GM19023 (cell line): ENCODE data around the gene PRKRIP1.
"Not testable (repeated sequence)": the region's sequence is repeated elsewhere in the genome, so short reads cannot be mapped to it uniquely, and the experiment has no call there.

Experiments
- ATAC-seq: cut with Tn5 transposase; IDR thresholded peaks from one replicate; pipeline ENCODE4 v1.9.1; 2021; ENCODE audit warnings: mild to moderate bottlenecking, moderate library complexity; ENCODE audit not compliant: unreplicated experiment

The PRKRIP1 gene

DNA sequence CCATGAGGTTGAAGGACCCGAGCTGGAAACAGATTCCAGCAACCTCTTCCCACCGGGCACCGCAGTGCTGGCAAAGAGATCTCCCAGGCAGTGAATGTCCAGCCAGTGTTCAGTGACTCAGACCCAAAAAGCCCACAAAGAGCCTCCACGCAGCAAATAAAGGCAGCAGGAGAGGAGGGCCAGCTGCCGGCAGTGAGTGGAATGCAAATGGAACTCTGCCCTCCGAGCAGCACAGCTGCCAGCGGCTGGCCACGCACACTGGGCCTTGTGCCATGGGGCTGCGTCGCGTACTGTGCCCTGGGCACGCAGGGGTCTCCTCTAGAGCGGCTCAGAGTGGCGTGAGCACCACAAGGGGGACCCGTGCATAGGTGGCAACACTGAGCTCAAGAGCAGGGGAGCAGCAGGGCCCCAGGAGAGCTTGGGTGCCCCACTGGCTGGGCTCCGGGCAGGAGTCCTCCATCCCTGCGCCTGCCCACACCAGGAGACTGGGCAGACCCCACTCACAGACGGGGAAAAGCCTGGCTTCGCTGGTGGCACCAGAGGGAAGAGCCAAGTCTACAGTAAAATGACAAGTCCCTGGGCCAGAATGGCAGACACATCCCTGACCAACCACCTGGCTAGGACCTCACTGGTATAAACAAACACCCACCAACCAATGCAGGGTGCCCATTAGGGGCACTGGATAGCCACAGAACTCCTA lies 78.7 kb downstream of the PRKRIP1 start:
- ATAC-seq, result not testable (repeated sequence)
